Activated CD8-positive, alpha-beta memory T cell treated with anti-CD3 and anti-CD28 coated beads for 24 hours (primary cell): ENCODE measurements around the gene SLX1A.
A peak's percentile ranks its signal among the peaks of the same experiment; 100 is the strongest.
"Not testable (repeated sequence)": the region's sequence is repeated elsewhere in the genome, so short reads cannot be mapped to it uniquely, and the experiment has no call there.

Experiments
- DNase-seq: peaks from one replicate; pipeline ENCODE4 v3.0.0-alpha.2; 2020

The SLX1A gene

DNA sequence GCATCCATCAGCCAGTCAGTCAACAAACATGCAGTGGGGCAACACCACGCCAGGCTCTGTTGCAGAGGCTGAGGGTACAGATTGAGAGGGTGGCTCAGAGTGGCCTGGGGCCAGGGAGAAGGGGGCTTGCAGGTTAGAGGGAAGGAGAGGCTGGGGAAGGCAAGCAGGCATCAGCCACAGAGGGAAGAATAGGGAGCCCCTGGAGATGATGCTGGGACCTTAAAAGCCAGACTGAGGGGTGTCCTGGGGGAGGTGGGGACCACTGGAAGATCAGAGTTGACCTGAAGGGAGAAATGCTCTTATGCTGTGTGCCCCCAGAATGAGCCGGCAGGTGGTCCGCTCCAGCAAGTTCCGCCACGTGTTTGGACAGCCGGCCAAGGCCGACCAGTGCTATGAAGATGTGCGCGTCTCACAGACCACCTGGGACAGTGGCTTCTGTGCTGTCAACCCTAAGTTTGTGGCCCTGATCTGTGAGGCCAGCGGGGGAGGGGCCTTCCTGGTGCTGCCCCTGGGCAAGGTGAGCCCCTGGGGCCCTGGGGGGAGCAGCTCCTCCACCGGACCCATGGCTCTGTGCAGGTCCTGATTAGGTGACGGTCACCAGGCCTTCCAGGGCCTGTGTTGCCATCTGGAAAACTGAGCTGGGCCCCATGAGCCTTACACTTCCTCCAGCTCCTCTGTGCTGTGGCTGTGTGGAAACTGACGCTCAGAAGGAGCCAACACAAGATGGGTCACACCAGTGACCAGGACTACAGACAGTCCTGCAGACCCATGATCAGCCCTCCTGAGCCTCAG is 8.6 kb upstream of the SLX1A start:
- DNase-seq, result peak; percentile 82

DNA sequence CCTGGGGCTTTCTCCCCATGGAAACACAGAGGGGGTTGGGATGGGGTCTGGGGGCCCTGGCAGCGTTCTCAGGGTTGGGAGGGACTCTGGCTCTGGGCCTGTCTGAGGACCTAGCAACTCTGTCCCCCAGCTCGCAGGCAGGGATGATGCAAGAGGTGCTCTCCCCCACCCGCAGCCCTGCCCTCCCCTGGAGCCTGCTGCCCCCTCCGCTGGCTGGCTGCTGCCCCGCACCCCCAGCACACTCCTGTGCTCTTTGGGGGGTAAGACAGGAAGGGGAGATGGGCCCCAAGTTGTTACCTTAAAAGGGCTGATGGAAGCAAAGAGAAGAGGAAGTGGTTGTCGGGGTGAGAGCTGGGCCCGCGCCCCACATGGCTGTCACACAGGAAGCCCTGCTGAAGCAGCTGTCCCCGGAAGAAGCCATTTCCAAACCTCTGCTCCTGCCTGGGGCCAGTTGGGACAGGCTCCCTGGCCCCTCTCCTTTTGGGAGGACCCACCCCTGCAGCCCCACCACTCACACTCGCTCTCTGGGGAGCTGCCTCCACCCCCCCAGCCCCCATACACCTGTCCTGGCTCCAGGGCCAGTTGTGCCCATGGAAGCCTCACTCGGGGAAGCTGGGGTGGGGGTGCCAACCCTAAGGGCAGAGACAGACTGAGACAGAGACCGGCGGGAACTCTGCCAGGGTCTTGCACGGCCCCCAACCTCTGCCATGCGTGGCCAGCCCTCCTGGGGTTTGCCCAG is 7.8 kb upstream of the SLX1A start:
- DNase-seq, result peak; percentile 92

DNA sequence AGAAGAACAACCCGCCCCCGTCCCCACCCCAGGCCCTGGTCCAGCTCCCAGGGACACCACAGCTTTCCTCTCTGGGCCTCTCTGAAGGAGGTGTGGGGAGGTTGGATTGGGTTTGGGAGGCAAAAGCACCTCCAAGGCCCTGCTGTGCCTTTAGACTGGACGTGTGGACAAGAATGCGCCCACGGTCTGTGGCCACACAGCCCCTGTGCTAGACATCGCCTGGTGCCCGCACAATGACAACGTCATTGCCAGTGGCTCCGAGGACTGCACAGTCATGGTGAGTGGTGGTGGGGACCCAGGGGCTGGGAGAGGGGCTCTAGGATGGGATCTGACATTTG is 7.3 kb upstream of the SLX1A start:
- DNase-seq, result peak; percentile 84

DNA sequence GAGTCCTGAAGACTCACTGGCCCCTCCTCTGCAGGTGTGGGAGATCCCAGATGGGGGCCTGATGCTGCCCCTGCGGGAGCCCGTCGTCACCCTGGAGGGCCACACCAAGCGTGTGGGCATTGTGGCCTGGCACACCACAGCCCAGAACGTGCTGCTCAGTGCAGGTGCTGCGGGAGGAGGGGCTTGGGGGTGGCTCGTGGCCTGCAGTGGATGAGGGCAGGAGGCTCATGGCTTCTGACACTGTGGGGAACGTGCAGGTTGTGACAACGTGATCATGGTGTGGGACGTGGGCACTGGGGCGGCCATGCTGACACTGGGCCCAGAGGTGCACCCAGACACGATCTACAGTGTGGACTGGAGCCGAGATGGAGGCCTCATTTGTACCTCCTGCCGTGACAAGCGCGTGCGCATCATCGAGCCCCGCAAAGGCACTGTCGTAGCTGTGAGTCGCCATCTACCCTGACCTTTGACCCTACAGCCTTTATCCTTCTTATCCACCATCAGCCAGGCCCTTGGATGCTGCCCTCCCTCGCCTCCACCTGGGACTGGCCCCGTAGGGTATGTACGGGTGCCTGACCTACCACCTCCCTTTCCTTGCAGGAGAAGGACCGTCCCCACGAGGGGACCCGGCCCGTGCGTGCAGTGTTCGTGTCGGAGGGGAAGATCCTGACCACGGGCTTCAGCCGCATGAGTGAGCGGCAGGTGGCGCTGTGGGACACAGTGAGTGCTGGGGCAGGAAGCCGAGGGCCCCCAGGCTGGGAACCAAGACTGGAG is 6.7 kb upstream of the SLX1A start:
- peak; percentile 97 for DNase-seq

DNA sequence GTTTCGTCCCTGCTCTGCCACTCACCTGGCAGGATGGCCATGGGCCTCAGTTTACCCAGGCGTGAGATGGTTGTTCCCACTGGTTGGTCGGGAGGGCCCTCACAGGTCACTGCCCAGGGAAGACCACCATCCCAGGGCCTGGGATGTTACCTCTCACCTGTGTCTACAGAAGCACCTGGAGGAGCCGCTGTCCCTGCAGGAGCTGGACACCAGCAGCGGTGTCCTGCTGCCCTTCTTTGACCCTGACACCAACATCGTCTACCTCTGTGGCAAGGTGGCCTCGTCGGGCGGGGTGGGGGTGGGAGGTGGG is 6.2 kb upstream of the SLX1A start:
- DNase-seq, result no peak

DNA sequence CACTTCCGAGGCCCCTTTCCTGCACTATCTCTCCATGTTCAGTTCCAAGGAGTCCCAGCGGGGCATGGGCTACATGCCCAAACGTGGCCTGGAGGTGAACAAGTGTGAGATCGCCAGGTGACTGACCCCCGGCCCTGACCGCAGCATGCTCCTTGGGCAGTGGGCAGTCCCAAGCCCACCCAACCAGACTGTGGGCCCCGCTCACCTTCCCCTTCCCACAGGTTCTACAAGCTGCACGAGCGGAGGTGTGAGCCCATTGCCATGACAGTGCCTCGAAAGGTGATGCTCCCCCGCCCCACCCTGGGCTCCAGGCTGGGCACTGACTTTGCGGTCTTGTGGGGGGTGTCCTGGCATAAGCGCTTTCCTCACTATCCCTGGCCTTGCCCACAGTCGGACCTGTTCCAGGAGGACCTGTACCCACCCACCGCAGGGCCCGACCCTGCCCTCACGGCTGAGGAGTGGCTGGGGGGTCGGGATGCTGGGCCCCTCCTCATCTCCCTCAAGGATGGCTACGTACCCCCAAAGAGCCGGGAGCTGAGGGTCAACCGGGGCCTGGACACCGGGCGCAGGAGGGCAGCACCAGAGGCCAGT is 5.6 kb upstream of the SLX1A start:
- peak; percentile 67 for DNase-seq

DNA sequence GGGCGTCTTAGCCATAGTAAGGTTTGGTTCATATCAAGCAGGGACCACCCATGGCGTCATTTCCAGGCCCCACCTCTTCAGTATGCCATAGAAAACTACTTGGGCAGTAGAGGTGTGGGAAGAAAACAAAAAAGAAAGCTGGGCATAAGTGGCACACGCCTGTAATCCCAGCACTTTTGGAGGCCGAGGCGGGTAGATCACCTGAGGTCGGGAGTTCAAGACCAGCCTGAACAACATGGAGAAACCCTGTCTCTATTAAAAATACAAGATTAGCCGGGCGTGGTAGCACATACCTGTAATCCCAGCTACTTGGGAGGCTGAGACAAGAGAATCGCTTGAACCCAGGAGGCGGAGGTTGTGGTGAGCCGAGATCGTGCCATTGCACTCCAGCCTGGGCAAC is 2.5 kb upstream of the SLX1A start:
- not testable (repeated sequence) for DNase-seq

DNA sequence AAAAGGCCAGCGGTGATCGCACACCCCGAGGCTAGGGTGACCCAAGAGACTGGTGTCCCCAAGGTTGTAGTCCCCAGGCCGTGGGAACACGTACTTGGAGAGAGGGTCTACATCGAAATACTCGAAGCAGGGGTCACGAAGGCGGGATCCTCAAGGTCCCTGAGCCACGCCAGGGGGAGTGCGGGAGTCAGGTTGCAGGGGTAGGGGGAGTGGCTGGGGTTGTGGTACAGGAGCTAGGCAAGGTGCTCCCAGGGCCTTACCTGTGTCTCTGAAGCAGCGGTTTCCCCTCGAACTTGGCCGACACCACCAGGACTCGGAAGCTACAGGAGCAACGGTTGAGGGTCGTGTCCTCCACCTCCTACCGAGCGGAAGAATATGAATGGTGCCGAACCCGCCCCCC is 577 bp upstream of the SLX1A start:
- not testable (repeated sequence) for DNase-seq

DNA sequence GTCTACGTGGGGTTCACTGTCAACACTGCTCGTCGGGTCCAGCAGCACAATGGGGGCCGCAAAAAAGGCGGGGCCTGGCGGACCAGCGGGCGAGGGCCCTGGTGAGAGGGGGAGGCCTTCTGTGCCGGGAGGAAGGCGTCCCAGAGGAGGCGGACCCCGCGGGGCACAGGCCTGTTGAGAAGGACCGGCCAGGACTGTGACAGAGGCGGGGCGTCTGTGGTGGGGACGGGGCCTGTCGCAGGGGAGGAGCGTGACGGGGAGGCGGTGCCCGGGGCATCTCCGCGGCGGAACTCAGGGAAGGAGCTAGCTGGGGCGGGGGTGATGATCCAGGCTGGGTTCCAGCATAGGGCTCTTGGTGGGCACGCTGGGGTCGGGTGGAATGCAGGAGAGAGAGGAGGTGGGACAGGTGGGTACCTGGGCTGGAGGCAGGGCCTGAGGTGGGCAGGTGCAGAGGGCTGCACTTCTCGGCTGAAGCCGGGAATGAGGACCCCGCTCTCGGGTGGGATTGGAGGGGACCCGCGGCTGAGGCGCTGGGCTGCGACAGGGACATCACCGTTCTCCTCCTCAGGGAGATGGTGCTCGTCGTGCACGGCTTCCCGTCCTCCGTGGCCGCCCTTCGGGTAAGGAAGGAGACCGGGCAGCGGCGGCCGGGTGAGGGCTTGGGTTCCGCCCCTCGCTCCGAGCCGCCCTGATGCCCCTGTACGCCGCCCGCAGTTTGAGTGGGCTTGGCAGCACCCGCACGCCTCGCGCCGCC is 674 bp downstream of the SLX1A start:
- peak; percentile 69 for DNase-seq

DNA sequence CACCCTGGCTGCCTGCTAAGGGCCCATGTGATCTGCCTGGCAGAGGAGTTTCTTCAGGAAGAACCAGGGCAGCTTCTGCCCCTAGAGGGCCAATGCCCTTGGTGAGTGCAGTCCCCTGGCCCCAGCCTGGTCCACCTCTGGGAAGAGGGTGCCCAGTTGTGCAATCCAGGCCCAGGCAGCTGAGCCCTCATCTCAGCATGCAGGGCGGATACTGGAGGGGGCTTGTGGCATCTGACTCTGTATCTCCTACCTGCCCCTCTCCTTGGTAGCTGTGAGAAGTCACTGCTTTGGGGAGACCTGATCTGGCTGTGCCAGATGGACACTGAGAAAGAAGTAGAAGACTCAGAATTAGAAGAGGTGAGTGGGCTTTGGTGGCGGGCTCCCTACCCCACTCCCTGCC is 3.3 kb downstream of the SLX1A start:
- DNase-seq, result not testable (repeated sequence)

DNA sequence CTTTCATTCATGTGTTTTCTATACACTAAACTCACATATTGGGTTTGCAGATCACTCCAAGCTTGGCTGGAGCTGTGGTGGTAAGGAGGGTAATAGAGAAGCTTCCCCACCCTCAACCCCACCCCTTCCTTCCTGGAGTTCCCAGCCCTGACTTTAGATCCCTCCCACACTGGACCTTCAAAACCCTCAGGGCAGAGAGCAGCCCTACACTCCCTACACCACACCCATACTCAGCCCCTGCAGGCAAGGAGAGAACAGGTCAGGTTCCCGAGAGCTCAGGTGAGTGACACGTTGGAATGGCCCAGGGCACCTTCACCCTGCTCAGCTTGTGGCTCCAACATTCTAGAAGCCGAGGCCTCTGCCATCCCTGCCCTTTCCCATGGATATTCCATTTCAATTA is 5.4 kb downstream of the SLX1A start, which contains the start of gene SULT1A3:
Gene SULT1A3 (plus strand): TSS at position 207 of the 400 bp plus-strand sequence. CDS start 1,474 bp downstream, outside the sequence.
- not testable (repeated sequence) for DNase-seq

DNA sequence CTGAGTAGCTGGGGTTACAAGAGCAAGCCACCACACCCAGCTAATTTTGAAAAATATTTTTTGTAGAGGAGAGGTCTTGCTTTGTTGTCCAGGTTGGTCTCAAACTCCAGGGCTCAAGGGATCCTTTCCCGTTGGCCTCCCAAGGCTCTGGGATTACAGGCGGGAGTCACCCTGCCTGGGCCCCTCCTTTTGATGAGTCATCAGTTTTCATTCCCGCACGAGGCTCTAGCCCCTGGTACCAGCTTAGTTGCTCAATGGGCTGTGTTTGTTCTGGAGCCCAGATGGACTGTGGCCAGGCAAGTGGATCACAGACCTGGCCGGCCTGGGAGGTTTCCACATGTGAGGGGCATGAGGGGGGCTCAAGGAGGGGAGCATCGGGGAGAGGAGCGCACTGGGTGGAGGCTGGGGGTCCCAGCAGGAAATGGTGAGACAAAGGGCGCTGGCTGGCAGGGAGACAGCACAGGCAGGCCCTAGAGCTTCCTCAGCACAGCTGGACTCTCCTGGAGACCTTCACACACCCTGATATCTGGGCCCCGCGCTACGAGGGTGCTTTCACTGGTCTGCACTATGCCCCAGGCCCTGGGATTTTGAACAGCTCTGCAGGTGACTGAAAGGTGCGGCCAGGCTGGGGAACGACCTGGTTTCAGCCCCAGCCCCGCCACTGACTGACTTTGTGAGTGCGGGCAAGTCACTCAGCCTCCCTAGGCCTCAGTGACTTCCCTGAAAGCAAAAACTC is 6.1 kb downstream of the SLX1A start:
- DNase-seq, result not testable (repeated sequence)

DNA sequence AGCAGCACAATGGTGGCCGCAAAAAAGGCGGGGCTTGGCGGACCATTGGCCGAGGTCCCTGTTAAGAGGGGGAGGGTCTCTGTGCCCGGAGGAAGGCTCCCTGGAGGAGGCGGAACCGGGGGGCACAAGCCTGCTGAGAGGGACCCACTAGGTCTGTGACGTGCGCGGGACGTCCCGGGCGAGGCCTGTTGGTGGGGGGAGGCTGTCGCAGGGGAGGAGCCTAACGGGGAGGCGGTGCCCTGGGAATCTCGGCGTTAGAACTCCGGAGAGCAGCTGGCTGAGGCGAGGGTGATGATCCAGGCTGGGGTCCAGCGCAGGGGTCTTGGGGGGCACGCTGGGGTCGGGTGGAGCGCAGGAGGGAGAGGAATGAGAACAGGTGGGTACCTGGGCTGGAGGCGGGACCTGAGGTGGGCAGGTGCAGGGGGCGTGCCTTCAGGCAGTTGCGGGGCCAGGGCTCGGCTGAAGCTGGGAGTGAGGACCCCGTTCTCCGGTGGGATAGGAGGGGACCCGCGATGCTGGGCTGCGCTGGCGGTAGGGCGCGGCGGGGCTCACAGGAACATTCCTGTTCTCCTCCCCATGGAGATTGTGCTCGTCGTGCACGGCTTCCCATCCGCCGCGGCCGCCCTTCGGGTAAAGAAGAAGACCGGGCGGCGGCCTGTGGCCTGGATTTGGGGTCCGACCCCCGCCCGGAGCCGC is 12.0 kb downstream of the SLX1A start:
- peak; percentile 64 for DNase-seq

DNA sequence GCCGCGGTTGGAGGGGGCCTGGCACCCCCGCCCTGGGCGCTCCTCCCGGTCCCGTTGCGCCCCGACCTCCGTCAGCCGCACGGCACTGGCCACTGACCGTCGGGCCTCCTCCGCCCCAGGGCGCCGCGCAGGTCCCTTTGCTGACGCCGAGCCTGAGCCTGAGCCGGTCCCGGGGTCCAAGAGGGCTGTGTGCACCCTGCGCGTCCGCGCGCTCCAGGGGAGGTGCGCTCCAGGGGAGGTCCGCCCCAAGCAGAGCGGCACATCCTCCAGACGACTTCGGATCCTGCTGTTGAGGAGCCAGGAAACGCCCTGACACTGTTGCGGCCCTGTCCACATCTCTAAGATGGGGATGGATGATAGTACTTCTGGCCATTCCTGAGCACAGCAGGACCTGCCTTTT is 12.6 kb downstream of the SLX1A start:
- DNase-seq, result not testable (repeated sequence)

DNA sequence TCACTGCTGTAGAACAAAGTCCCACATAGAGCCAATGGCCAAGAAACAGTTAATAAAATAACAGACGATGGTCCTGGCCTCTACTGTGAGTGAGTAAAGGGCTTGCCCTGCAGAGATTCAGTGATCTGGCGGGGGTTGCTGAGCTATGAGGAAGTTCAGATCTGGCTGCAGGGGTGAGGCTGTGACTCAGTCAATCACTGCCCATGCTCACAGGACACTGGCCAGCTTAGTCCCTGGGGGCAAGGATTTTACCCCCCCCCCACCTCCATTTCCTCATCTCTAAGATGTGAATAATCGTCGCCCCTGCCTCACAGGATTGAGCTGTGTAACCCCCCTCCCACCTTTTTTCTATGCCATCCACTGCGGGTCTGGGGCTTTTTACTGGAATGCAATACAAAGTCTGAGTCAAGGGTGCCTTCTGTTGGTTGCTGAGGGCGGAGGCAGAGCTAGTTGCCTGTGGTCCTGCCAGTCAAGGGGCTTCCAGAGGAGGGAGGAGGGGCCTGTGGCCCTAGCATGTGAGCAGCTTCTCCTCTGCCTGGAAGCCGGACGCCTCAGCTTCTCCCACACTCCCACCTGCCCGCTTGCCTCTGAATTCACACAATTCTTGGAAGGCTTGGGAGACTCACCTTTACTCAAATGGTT is 13.5 kb downstream of the SLX1A start:
- DNase-seq, result peak; percentile 52

DNA sequence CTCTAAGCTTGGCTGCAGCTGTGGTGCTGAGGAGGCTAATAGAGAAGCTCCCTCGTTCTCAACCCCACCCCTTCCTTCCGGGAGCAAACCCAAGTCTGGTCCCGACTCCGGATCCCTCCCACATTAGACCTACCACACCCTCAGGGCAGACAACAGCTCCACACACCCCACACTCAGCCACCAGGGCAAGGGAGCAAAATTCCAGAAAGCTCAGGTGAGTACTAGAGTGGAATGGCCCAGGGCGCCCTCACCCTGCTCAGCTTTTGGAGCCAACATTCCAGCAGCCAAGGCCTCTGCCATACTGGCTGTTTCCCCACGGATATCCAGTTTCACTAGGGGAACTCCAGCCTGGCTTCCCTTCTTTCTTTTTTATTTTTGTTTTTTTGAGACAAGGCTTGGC is 15.4 kb downstream of the SLX1A start:
- peak; percentile 53 for DNase-seq

DNA sequence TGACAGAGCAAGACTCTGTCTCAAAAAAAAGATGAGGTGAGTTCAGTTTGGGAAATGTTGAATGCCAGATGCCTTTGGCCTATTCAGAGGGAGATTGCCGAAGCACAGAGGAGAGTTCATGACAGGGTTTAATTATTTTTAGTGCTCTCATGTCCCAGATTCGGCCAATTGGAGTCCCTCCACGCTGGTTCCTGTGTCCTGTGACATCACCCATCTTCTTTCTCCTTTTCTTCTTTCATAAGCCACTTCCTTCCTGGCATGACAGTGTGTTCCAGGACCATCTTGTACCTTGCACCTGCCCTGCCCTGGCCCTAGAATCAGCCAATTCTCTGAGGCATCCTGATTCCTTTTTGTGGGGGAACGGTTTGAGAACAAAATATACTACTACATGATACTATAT is 17.7 kb downstream of the SLX1A start:
- DNase-seq, result not testable (repeated sequence)

DNA sequence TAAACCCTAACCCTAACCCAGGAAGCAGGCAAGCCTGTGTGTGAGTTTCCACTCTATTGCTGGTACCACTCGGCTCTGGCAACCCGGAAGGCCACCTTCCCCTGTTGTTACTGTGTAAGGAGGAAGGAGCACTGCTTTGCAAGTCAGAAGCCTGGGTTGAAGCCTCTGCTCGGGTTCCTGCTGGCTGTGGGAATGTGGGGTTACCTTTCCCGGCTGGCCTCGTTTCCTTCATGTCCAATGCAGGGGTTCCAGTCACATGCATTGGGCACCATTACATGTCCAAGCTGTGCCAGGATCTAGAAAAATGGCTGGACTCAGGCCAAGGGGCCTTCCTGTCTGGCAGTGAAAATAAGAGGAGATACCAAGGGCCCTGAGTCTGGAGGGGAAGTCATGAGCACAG is 23.4 kb downstream of the SLX1A start:
- not testable (repeated sequence) for DNase-seq
